Keratinocyte (primary cell): ENCODE data around the gene DGKE. TPM values are rescaled to one million over a fixed set of nuclear protein-coding genes. Genes with fewer than 3 reads are reported as not detected.

Source experiments
- DNase-seq: peaks from one replicate; pipeline ENCODE4 v3.0.0-alpha.2; 2011; ENCODE audit warnings: low read depth, missing footprints, low spot score
- FAIRE-seq: peaks from 2 replicates; lab custom pipeline; 2011; peaks lifted over from hg19 to GRCh38; lab: Jason Lieb, UNC
- H2AFZ ChIP-seq: 2 replicates; pipeline ENCODE4 v1.6.0; 2012; ENCODE audit warnings: low read length, control low read depth, inconsistent platforms; ENCODE audit not compliant: control insufficient read depth
- H3K27ac ChIP-seq: 2 replicates; pipeline ENCODE4 v1.5.1; 2011; ENCODE audit warnings: low read length; ENCODE audit not compliant: control insufficient read depth, insufficient read depth
- H3K27me3 ChIP-seq: 3 replicates; pipeline ENCODE4 v1.6.0; 2011; ENCODE audit warnings: low read length; ENCODE audit not compliant: control insufficient read depth, insufficient read depth; ENCODE audit errors: extremely low read depth
- H3K36me3 ChIP-seq, 2 experiments: 2 replicates in 1 of 2; 3 replicates in 1 of 2; pipeline ENCODE4 v1.5.1; 2011; ENCODE audit warnings: low read length in 2 of 2, mild to moderate bottlenecking in 1 of 2; ENCODE audit not compliant: control insufficient read depth in 2 of 2, insufficient read depth in 2 of 2; ENCODE audit errors: extremely low read depth in 1 of 2
- H3K4me1 ChIP-seq: 3 replicates; pipeline ENCODE4 v1.5.1; 2011; ENCODE audit warnings: low read length; ENCODE audit not compliant: control insufficient read depth, insufficient read depth; ENCODE audit errors: extremely low read depth
- H3K4me2 ChIP-seq: 3 replicates; pipeline ENCODE4 v1.6.0; 2011; ENCODE audit warnings: low read depth, low read length; ENCODE audit not compliant: control insufficient read depth, insufficient read depth; ENCODE audit errors: extremely low read depth
- H3K4me3 ChIP-seq, 3 experiments: fragments of 200-600 bp in 1 of 3; sonication (generic) in 1 of 3; 2 replicates in 2 of 3; 3 replicates in 1 of 3; pipeline ENCODE4 v1.5.1; 2011 to 2016; ENCODE audit warnings: low read length in 3 of 3, mild to moderate bottlenecking in 3 of 3, control low read depth in 2 of 3, inconsistent platforms in 1 of 3, low read depth in 1 of 3, mixed read lengths in 1 of 3, mixed run types in 1 of 3, moderate library complexity in 1 of 3; ENCODE audit not compliant: control insufficient read depth in 2 of 3, insufficient read depth in 2 of 3; ENCODE audit errors: extremely low read depth in 1 of 3
- H3K79me2 ChIP-seq: 2 replicates; pipeline ENCODE4 v1.6.0; 2012; ENCODE audit warnings: low read length; ENCODE audit not compliant: control insufficient read depth, insufficient read depth
- H3K9ac ChIP-seq: 3 replicates; pipeline ENCODE4 v1.6.0; 2011; ENCODE audit warnings: low read length; ENCODE audit not compliant: control insufficient read depth, insufficient read depth; ENCODE audit errors: extremely low read depth
- H3K9me1 ChIP-seq: 3 replicates; pipeline ENCODE4 v1.6.0; 2011; ENCODE audit warnings: low read length; ENCODE audit not compliant: control insufficient read depth, insufficient read depth; ENCODE audit errors: extremely low read depth
- H3K9me3 ChIP-seq: 2 replicates; pipeline ENCODE4 v1.5.1; 2012; ENCODE audit warnings: low read depth, low read length; ENCODE audit not compliant: control insufficient read depth
- H4K20me1 ChIP-seq: 3 replicates; pipeline ENCODE4 v1.6.0; 2011; ENCODE audit warnings: low read length; ENCODE audit not compliant: control insufficient read depth, insufficient read depth; ENCODE audit errors: extremely low read depth
- EZH2 ChIP-seq: IDR thresholded peaks from one replicate; pipeline ENCODE4 v1.6.1; 2012; ENCODE audit warnings: inconsistent platforms, mild to moderate bottlenecking, low read length, moderate library complexity
- dilution Hi-C: fragments of 300-500 bp; cut with MboI; formaldehyde crosslinking; loops from one replicate; pipeline ENCODE4 v1.7.0; 2020; ENCODE audit warnings: low sequenced_read_pairs; ENCODE audit not compliant: extremely low pct_ligation_motif_present
- polyA plus RNA-seq, 5 experiments: library from polyadenylated mRNA; depleted of rRNA in 3 of 5; stranded (reverse) in 3 of 5; stranded (forward) in 1 of 5; unstranded in 1 of 5; fragments of >200 nt; gene quantifications; 1 replicate in 1 of 5; 2 replicates in 3 of 5; 3 replicates in 1 of 5; pipeline versions ENCODE4 v1.2.1 to v1.2.3, GENCODE V29; 2011 to 2012; ENCODE audit warnings: missing spikeins in 2 of 5, low read depth in 1 of 5, low replicate concordance in 1 of 5
- TF ChIP-seq, protein P1 (sequence below), 3 experiments: IDR thresholded peaks in 1 of 3; conservative IDR thresholded peaks in 1 of 3; optimal IDR thresholded peaks in 1 of 3; 2 replicates in 2 of 3; 3 replicates in 1 of 3; pipeline versions ENCODE3 to v1.5.1; 2011; ENCODE audit warnings: low read length in 3 of 3, mild to moderate bottlenecking in 3 of 3, moderate library complexity in 2 of 3, control low read depth in 1 of 3, inconsistent platforms in 1 of 3; ENCODE audit not compliant: insufficient read depth in 2 of 3; ENCODE audit errors: extremely low read depth in 1 of 3

DGKE gene
- polyA plus RNA-seq, 1 donor (not counting 4 experiments of a cell fraction or from before 2014, with no cell fraction given), result 4.7 TPM

GRCh38 chr17:56894859-56895455, 61.0 kb downstream of the DGKE start:
- H3K4me3 ChIP-seq, result no peak overlapping the region
- no peak for FAIRE-seq
- no peaks in the 10 kb centered on the region for H3K9me1 ChIP-seq
- no peak overlapping the region for H3K9ac ChIP-seq
- peaks cover 65 to 70% of the 10 kb centered on the region in 2 experiments for H3K36me3 ChIP-seq
- peaks cover 3% of the 10 kb centered on the region for H3K79me2 ChIP-seq
- H4K20me1 ChIP-seq, result no peaks in the 10 kb centered on the region
- no peaks in the 10 kb centered on the region for H3K4me1 ChIP-seq
- dilution Hi-C loops, result no loop called here
- TF ChIP-seq, protein P1, sequence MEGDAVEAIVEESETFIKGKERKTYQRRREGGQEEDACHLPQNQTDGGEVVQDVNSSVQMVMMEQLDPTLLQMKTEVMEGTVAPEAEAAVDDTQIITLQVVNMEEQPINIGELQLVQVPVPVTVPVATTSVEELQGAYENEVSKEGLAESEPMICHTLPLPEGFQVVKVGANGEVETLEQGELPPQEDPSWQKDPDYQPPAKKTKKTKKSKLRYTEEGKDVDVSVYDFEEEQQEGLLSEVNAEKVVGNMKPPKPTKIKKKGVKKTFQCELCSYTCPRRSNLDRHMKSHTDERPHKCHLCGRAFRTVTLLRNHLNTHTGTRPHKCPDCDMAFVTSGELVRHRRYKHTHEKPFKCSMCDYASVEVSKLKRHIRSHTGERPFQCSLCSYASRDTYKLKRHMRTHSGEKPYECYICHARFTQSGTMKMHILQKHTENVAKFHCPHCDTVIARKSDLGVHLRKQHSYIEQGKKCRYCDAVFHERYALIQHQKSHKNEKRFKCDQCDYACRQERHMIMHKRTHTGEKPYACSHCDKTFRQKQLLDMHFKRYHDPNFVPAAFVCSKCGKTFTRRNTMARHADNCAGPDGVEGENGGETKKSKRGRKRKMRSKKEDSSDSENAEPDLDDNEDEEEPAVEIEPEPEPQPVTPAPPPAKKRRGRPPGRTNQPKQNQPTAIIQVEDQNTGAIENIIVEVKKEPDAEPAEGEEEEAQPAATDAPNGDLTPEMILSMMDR (optimal IDR thresholded peaks at IDR 0.05 in 1 of 3, IDR thresholded peaks at IDR 0.05 in 1 of 3, conservative IDR thresholded peaks at IDR 0.05 in 1 of 3; ENCODE audit: extremely low read depth in 1 of 3, insufficient read depth in 2 of 3, low read length in 3 of 3), result no peak
- TF ChIP-seq EZH2, result no peak
- no peak overlapping the region for H3K27ac ChIP-seq
- H2AFZ ChIP-seq, result no peak overlapping the region
- H3K27me3 ChIP-seq, result no peaks in the 10 kb centered on the region
- no peak for DNase-seq
- H3K9me3 ChIP-seq, result no peaks in the 10 kb centered on the region
- no peak overlapping the region for H3K4me2 ChIP-seq

DNA sequence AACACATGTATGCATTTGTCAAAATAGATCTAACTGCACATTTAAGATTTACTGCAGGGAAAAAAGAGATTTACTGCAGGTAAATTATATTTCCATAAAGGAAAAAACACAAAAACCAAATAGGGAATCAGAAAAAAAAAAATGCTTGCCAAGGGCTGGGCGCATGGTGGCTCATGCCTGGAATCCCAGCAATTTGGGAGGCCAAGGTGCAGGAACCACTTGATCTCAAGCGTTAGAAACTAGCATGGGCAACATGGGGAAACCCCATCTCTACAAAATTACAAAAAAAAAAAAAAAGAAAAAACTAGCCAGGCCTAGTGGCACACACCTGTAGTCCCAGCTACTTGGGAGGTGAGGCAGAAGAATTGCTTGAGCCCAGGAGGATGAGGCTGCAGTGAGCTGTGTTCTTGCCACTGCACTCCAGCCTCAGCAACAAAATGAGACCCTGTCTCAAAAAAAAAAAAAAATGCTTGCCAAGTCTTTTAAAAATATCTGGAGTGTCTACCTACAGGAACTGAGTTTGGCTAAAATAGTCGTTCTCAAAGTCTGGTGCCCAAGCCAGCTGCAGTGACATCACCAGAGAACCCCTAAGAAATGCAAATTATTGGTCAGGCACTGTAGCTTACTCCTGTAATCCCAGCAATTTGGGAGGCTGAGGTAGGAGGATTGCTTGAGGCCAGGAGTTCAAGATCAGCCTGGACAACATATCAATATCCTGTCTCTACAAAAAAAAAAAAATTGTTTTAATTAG, 62.4 kb downstream of the DGKE start:
- Histone ChIP-seq H3K4me3 (no peak overlapping the region), H4K20me1 (no peaks in the 10 kb centered on the region), H3K9me3 (no peaks in the 10 kb centered on the region), H3K4me2 (no peak overlapping the region), H3K27ac (no peak overlapping the region), H3K36me3 (peaks cover 62 to 73% of the 10 kb centered on the region in 2 experiments), H3K4me1 (no peaks in the 10 kb centered on the region), H3K9ac (no peak overlapping the region), H2AFZ (no peak overlapping the region), H3K27me3 (no peaks in the 10 kb centered on the region), H3K9me1 (no peaks in the 10 kb centered on the region), H3K79me2 (peaks cover 13% of the 10 kb centered on the region)
- DNase-seq (no peak), FAIRE-seq (no peak)
- no peak for TF ChIP-seq EZH2
- TF ChIP-seq, protein P1 (optimal IDR thresholded peaks at IDR 0.05 in 1 of 3, IDR thresholded peaks at IDR 0.05 in 1 of 3, conservative IDR thresholded peaks at IDR 0.05 in 1 of 3; ENCODE audit: extremely low read depth in 1 of 3, insufficient read depth in 2 of 3, low read length in 3 of 3), result no peak
- dilution Hi-C loops, result no loop called here
